ENCODE measurements around the gene FER.

Gene FER

GRCh38 chr5:109192555-109193281 is 445.0 kb downstream of the FER start:
- DNase-seq, result no peak

- no peak for DNase-seq
Observed at GRCh38 chr5:109195667-109196066, 448.0 kb downstream of the FER start.

DNA sequence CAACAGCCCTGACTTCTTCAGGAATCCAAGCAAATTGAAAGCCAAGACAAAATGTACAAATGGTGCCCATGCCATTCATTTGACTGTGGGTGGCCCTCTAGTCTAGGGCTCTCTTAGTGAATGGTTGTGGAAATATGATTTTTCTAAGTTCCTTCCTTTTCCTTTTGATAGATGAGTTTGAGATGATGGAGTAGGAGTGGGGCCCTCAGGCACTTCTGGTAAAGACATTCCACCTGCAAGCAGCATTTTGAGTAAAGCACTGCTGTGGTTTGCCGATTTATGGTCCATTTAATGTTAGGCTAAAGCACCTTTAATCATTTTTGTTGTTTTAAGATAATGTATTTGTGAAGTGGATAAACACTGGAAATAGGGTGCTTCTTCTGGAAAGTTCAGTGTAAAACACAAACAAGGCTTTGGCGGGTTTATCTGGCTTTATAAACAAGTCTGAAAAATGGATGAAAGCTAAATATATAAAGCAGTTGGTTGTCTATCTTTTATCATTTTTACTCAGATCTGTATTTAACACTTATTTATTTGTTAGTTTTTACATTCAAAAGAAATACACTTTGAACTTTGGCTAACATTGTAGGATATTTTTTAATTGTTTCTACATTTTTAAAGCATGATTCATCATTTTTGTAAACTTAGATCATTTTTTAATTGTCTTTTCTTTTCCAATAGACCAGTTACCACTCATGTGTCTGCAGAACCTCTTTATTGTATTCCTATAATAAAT is 448.6 kb downstream of the FER start:
- no peak for DNase-seq

DNA sequence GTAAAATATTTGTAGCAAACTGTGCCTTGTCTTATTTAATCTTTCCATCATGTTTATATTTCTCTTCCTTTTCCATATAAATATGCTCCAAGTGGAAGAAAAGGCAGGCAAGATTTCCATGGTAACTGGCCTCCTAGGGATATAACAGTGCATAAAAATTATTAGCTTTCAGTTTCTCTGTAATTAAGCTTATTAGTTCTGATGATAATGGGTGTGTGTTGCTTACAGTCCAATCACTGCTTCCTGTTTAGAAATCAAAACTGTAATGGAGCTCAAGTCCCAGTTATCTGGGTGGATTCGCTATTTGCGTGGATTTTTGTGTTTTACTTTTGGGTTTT is 449.1 kb downstream of the FER start:
- peak; percentile 19 for DNase-seq

GRCh38 chr5:109199289-109199688 is 451.6 kb downstream of the FER start:
- no peak for DNase-seq

DNA sequence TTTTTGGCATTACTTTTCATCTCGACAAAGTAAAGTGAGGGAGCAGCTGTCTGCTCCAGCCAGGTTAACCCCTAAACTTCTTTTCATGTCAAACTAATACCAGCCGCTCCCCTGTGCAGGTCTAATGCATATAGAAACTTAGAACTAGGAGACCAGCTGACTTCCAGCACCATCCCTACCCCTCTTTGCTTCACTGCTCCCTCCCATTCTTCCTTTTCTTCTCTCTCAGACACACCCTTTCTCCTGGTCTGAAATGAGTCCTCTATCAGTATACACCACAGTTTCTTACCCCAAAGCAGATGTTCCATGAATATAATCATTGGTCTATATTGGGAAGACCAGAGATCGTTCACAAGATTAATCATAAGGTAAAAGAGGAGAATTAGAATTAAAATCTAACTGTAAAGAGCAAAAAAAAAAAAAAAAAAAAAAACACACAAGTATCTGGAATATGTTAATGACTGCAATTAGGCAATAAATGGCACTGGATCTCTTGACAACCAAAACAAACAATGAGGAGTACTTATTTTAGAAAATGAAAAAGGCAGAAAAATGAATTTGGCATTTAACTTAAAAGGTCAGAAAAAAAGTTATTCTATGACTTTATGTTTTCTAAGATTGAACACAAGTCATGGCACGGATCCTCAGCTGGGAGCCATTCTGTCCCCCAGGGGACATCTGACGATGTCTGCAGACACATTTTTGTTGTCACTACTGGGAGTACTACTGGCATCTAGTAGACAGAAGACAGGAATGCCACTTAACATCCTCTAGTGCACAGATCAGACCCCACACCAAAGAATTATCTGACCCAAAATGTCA is 452.3 kb downstream of the FER start:
- no peak for DNase-seq

GRCh38 chr5:109215040-109215439 is 467.3 kb downstream of the FER start:
- no peak for DNase-seq

DNA sequence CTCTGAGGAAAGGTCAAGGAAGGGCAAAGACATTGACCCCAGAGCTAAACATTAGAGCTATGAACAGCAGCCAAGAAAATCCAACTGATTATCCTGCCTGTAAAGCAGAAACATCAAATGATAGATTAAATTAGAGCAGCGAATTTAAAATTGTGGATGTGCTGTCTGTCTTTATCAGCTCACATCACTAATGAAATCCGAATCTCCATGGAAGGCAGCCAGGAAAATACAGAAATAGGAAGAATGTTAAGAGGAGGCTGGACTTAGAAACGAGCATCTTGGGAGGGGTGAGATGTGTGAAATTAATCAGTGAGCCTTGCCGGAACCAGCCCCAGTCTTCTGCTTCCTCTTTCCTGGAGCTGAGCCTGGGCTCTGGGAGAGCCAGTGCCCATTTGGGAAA is 471.1 kb downstream of the FER start:
- no peak for DNase-seq

- DNase-seq, result no peak
Observed at GRCh38 chr5:109223531-109223930, 475.8 kb downstream of the FER start.

DNA sequence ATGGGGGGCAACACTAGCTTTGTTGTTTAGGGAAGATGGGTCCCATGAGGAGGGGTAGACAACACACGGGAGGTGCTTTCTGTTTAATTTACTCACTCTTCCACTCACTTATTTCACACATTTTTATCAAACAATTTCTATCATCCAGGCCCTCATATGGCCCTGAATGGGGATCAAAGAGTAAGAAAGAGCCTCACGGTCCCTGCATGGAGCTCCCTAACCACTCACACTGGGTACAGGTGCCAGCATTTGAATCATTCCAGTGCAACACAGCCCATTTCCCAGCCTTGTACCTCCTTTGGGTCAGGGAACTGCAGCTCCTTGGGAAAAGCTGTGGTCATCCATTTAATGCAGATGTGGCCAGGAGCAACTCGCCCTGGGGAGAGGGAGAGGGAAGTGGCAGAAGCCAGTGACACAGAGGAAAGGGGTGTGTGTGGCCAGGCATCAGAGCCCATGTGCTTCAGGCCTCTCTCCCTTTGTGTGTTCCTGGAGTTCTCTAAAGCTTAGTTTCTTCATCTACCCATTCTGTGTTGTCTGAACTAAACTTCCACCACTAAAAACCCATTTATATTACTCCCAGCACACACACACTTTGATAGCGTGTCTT is 476.7 kb downstream of the FER start:
- DNase-seq, result no peak

GRCh38 chr5:109225716-109226625 is 478.3 kb downstream of the FER start:
- no peak for DNase-seq

DNA sequence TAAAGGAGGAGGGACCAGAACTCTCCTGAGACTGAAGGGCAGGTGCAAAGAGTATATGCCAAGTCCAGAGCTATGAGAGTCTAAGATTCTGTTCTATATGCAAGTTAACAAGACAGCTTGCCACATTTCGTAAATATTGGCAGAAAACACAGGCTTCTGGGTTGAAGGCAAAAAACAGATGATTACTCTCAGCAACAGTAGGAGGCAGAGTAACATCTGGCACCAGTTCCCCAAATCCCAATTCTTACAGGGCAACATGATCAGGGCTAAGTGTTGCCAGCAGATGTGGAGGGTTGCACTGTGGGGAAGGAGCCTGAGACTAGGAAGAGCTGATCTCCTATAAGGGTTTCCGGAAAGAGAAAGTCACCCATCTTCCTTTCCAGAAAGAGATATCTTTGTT is 482.7 kb downstream of the FER start:
- no peak for DNase-seq

GRCh38 chr5:109231331-109231730 is 483.6 kb downstream of the FER start:
- DNase-seq, result no peak

DNA sequence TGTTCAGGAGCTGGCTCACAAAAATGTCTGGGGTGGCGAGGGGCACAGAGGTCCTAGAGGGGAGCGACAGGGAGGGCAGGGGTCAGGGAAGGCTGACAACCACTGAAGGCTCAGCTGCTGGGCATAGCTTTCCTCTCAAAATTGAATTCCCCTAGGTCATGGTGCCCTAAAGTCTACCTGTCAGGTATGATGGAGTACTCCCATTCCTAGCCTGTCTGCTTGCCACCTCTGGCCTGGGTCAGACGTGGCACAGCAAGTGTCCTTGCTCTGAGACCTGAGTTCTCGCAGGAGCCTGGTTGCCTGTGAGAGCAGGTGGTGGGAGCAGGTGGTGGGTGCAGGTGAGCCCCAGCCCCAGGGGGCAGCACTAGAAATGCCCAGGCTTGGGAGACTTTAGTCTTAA is 486.7 kb downstream of the FER start:
- DNase-seq, result no peak

- DNase-seq, result no peak
Observed at GRCh38 chr5:109239456-109239855, 491.8 kb downstream of the FER start.

DNA sequence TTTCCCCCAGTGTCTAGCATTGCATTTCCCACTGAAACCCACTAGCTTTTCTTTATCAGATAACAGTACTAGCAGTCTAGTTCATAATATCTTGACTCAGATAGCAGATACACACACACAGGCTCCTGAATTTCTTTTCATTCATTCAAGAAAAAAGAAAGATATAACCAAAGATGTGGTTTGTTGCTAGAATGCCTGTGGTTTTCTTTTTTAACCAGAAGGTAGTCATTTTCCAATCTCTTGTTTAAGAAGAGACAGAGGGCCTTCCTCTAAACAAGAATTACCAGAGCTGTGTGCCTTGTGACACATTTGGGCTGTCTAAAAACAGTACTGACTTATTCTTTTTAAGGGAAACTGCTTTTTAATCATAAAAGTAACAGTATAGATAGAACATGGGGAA is 494.8 kb downstream of the FER start:
- DNase-seq, result no peak

GRCh38 chr5:109246395-109246794 is 498.7 kb downstream of the FER start:
- DNase-seq, result no peak
